Eye (tissue), 1 donor: ENCODE results near the gene LSG1.
"Not testable (repeated sequence)": the region's sequence is repeated elsewhere in the genome, so short reads cannot be mapped to it uniquely, and the experiment has no call there.

Source experiments
- DNase-seq: peaks from one replicate; pipeline ENCODE4 v3.0.0-alpha.2; 2015

Gene LSG1

DNA sequence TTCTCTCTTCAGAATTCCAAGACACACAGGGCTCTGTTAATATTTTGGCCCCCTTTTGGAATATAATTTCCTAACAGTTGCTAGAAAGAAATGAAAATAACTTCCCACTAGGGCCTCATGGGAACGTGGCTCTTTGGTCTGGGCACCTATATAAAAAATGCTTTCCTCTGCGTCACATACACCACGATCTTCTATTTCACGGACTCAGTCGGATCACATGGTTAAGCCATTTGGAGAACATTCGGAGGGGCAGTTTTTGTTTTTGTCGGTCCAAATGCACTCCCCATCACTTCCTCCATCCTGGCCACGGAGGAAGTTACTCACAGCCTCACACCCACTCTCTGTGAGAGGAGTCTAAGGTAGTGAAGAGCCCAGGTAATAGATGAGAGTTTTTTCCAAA lies 59.8 kb downstream of the LSG1 start:
- no peak for DNase-seq

DNA sequence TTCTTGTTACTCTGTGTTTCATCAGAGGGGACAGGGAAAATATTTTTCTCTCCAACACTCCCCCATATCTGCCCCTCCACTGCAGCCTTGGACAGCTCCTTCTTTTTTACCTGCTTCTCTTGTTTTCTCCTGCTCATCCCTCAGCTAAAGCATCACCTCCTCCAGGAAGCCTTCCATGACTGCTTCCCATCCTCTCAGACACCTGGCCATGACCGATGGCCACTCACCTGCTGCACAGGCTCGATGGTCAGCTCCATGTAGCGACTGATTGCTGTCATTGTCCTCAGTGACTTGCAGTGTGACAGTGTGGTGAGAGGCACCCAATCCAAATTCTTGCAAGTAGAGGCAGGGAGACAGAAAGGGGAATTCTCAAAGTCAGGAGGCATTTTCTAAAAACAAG lies 61.3 kb downstream of the LSG1 start:
- no peak for DNase-seq

DNA sequence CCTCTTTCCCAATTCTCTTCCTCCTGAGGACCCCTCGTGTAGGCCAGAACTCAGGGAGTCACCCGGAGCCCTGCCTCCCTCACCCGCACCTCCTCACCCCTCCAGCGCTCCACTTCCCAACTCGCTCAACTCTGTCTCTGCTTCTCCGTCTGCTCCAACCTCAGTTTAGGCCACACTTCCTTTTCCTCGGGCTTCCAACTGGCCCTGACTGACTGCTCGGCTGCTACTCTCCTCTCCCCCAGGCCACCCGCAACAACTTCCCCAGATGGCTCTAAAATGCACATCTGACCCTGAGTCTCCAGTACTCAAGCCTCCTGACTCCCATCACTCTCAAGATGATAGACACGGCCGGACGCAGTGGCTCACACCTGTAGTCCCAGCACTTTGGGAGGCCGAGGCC lies 62.4 kb downstream of the LSG1 start:
- no peak for DNase-seq

DNA sequence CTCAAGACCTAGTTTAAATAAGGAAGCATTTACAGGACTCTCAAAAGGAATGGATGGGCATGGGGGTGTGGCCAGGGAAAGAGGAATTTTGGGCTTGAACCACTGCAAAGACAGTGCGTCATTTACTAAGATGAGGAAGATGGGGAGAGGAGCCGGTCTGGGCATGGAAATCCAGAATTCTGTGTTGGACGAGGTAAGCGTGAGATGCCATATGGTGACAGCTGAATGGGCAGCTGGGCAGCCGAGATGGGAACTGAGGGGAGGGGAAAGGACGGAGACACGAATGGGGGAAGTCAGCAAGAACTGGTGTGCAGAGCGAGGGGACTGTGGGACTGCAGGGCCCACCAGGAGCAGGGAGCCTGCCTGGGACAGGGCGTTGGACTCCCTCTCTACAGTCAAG lies 63.0 kb downstream of the LSG1 start:
- DNase-seq: no peak

DNA sequence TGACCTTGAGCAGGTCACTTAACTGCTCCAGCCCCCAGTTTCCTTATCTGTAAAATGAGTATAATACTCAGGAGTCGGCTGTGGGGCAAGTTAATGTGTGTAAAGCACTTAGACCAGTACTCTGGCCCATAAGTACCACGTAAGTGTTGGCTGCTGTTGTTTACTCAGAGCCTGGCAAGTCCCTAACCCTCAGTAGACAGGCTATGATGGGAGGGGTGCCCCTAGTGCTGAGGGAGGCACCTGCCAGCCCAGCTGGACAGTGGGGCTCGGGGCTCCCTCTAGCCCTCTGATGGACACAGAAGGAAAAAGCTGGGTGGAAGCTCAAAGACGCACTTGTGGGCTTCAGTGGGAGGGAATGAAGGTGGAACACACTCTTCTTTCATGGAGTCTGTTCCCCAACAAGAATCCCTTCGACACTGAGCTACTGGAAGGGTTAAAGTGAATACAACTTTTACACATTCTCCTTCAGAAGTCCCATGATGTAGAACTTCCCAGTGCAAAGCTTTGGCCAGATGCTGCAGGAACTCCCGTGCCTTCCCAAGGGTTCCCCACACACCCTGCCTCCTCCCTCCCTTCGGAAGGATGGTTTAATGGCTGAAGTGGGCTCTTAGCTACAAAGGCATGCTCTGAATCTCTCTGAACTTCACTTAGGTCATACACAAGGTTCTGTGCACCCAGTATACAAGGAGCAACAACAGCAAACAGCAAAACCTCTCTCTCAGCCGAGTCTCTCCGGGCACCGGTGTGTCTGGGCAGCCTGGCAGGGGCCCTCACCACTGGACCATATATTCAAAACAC lies 64.2 kb downstream of the LSG1 start:
- DNase-seq: no peak

DNA sequence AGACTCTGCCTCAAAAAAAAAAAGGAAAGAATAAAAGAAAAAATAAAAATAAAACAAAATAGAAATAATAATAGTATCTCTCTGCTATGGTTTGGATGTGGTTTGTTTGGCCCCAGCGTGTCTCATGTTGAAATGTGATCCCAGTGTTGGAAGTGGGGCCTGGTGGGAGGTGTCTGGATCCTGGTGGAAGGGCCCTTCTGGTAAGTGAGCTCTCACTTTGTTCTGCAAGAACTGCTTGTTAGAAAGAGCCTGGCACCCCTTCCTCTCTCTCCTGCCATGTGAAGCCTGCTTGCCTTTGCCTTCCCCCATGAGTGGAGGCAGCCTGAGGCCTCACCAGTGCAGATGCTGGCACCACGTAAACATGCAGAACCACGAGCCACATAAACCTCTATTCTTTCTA lies 65.0 kb downstream of the LSG1 start:
- no peak for DNase-seq

DNA sequence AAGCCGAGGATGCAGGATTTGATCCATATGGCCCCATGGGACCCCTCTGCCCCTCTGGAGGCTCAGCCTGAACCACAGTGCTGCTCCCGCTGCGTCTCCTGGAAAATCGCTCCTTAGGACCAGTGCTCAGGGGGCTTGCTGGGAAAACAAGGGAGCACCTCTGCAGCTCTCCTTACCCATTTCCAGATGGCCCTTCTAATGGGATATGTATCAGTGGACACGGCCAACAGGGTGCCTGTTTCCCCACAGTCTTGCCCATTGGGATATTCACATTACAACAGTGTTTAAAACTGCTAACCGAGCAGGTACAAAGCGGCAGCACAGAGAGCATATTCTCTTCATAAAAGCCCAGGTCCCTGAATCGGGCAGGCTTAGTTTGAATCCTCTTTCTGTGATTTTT lies 65.8 kb downstream of the LSG1 start:
- DNase-seq: no peak

DNA sequence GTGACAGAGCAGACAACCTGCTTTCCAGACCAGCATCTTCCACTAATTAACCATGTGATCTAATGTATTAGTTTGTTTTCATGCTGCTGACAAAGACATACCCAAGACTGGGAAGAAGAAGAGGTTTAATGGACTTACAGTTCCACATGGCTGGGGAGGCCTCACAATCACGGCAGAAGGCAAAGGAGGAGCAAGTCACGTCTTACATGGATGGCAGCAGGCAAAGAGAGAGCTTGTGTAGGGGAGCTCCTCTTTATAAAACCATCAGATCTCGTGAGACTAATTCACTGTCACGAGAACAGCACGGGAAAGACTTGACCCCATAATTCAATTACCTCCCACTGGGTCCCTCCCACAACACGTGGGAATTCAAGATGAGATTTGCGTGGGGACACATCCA lies 66.7 kb downstream of the LSG1 start:
- not testable (repeated sequence) for DNase-seq

DNA sequence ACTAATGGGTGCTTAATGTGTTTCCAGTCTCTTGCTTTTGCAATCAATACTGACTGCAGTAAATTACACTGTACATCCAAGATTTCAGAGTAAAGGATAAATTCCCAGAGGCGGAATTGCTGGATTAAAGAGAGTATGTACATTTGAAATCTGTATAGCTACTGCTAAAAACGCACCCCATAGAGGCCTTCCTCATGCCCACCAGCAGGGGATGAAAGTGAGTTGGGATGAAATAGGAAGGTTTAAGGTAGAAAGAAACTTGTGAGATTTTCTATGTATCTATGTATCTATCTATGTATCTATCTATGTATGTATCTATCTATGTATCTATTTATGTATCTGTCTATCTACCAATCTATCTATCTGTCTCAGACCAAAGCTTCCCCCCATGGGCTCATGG lies 67.2 kb downstream of the LSG1 start:
- DNase-seq: no peak

DNA sequence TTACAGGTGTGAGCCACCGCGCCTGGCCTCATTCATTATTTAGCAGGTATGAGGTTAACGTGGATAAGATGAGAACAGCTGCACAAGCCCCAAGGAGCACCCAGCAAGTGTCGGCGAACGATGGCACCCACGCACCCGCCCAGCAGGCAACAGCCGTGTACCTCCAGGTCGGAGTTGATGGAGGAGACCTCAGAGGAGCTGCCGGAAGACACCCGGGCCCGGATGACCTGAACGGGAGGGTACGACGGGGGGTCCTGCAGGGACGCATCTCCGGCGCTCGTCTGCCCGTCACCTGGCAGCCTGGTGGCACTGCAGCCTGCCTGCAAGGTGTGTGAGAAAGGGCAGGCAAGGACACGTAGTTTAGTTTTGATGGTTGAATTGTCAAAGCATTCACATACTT lies 67.9 kb downstream of the LSG1 start:
- DNase-seq: no peak

DNA sequence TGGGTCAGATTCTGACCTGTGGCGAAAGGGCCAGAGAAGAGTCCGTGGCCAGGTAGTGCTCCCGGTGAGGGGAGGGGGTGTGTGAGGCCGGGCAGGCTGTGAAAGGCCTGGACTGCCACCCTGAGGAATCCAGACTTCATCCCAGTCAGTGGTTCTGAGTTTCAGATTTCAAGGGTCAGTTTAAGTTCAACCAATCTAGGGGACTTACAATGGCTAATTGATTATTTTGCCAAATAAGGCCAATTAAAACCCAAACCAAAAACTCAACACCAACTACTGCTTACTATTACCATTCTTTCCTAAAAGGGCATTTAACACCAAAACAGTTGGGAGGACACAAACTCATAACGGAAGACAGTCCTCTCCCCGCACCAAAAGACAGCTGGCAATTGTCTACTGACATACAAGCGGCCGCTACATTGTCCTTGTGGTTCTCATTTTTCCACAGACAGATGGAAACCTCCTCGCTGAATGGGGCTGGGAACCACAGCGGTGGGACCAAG lies 69.3 kb downstream of the LSG1 start:
- DNase-seq: peak; percentile 72

DNA sequence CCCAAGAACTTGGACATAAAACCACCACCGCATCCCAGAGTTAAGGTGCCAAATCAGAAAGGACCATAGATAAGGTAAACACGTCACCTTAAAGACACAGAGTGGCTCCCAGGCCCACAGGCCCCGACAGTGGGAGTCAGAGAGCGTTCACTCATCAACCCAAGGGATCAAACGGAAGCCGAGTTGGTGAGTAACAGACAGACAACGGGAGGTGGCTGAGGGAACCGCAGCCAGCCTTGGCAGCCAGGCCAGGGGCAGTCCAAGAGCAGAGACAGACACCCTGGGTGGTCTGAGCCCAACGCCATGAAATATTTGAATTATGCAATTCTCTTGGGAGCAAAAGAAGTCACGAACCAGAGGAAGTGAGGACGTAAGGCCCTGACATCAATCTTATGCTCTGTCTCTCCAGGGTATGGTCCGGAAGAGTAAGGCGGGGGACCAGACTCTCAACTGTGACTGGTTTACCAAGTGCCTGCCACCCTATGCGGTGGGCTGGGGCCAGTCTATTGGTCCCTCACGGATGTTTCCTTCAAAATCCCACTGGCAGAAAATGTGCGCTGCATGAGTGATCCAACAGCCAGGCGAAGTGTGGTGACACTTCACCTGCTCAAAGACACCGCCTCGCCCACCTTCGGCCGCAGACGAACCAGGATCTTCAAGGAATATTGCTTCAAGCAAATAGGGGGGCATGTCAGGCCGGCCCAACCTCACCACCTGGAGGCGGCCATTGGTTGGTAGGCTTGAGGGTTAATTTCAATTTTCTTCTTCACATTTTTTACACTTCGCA lies 73.0 kb downstream of the LSG1 start:
- DNase-seq: no peak

DNA sequence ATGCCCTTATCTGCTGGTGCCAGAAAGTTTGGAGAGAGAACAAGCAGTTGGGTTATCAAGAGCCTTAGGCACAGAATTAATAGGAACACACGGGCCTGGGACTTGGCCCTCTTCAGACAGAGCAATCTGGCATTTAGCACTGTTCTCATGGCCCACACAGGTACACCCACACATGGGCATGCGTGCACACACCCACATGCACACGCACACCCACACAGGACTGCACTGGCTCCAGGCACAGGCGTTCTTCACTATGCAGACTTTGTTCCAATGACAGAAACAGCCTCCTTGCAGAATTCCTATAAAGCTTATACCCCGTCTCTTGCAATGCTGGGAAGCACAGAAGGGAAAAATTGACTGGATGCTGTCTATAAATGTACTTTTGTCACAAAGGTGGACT lies 75.1 kb downstream of the LSG1 start:
- DNase-seq: no peak

DNA sequence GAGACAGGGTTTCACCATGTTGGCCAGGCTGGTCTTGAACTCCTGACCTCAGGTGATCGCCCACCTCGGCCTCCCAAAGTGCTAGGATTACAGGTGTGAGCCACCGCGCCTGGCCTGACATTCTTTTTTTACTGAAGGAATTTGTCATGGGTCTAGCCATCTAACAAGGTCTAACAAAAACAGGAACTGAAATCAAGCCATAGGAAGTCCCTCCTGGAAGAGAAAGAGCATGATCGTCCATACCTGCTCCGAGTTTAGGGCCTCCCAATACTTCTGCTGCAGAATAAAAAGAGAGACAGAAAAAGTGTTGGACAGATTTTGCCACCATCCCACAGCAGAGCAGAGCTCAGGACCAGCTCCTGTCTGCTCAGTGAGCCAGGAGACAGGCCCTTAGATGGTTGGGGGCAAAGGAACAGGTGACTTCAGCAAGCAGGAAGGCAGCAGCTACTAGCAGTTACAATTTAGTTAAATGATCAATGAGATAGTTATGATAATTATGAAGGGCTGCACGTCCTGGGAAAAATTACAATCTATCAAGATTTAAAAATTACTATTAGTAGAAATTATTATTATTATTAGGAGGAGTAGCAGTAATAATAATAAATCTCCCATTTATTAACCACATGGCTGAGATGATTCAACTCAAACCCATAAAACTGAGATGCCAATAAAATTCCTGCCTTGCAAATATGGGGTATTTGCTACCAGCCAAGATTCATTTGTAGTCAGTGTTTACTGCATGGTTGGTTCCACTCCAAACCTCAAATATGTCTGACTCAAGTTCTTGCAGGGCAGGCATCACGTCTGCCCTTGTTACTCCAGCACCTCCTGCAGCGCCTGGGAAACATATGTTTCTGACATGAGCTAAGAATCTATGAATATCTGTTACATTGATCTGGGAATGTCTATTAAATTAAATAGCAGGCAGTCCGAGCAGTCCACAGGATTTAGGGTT lies 78.9 kb downstream of the LSG1 start:
- peak; percentile 66 for DNase-seq
